PC-9 (cell line): ENCODE data around the gene HSD11B1L. TPM values are rescaled to one million over a fixed set of nuclear protein-coding genes. Genes with fewer than 3 reads are reported as not detected.

Source experiments
- BruUV-seq: library from RNA; stranded (reverse); fragments of 400-500 nt; replicated peaks from 2 replicates; lab custom pipeline; 2021; lab: Mats Ljungman, UMichigan
- CTCF ChIA-PET: fragments of 300-600 bp; sonication (Branson Sonifier 250); formaldehyde crosslinking; loops from one replicate; lab custom pipeline; 2022; ENCODE audit warnings: antibody characterized with exemption; lab: Charles Lee
- POLR2A ChIA-PET: fragments of 300-600 bp; sonication (Branson Sonifier 250); formaldehyde crosslinking; loops from one replicate; lab custom pipeline; 2022; ENCODE audit warnings: antibody characterized with exemption; ENCODE audit not compliant: unreplicated experiment; lab: Charles Lee
- DNase-seq, 2 experiments: peaks; one replicate each; pipeline versions ENCODE4 v3.0.0 to v3.0.0-alpha.2; 2015 to 2022; ENCODE audit warnings: mixed read lengths in 1 of 2
- H2AFZ ChIP-seq: fragments of 200-600 bp; sonication (generic); 2 replicates; pipeline ENCODE4 v1.8.1; 2017; ENCODE audit warnings: antibody characterized with exemption
- H3F3A ChIP-seq: fragments of 200-600 bp; sonication (generic); 2 replicates; pipeline ENCODE4 v1.8.1; 2017; ENCODE audit warnings: antibody characterized with exemption, mild to moderate bottlenecking, low read depth; ENCODE audit not compliant: insufficient read depth
- H3K27ac ChIP-seq: fragments of 200-600 bp; sonication (generic); 2 replicates; pipeline ENCODE4 v1.6.1; 2016; ENCODE audit warnings: mixed run types
- H3K27me3 ChIP-seq: fragments of 200-600 bp; sonication (generic); 2 replicates; pipeline ENCODE4 v1.6.1; 2016; ENCODE audit warnings: low read depth, mixed run types; ENCODE audit not compliant: insufficient read depth
- H3K36me3 ChIP-seq: fragments of 200-600 bp; sonication (generic); 2 replicates; pipeline ENCODE4 v1.6.1; 2016; ENCODE audit warnings: low read depth, mixed run types
- H3K4me1 ChIP-seq: fragments of 200-600 bp; sonication (generic); replicated peaks from 2 replicates; pipeline ENCODE4 v1.6.1; 2016; ENCODE audit warnings: mixed run types; ENCODE audit not compliant: insufficient read depth
- H3K4me2 ChIP-seq: fragments of 200-600 bp; sonication (generic); 2 replicates; pipeline ENCODE4 v1.6.1; 2017; ENCODE audit warnings: mixed run types
- H3K4me3 ChIP-seq: fragments of 200-600 bp; sonication (generic); 2 replicates; pipeline ENCODE4 v1.6.1; 2016; ENCODE audit warnings: mixed run types
- H3K79me2 ChIP-seq: fragments of 200-600 bp; sonication (generic); 2 replicates; pipeline ENCODE4 v1.6.1; 2017; ENCODE audit warnings: low read depth, mixed run types
- H3K9me2 ChIP-seq: fragments of 200-600 bp; sonication (generic); 2 replicates; pipeline ENCODE4 v1.8.1; 2017; ENCODE audit warnings: mild to moderate bottlenecking; ENCODE audit not compliant: insufficient read depth
- H3K9me3 ChIP-seq: fragments of 200-600 bp; sonication (generic); 2 replicates; pipeline ENCODE4 v1.8.1; 2016; ENCODE audit warnings: low read depth; ENCODE audit not compliant: insufficient read depth
- H4K20me1 ChIP-seq: fragments of 200-600 bp; sonication (generic); 2 replicates; pipeline ENCODE4 v1.8.1; 2017; ENCODE audit not compliant: insufficient read depth
- CTCF ChIP-seq: fragments of 200-600 bp; sonication (generic); conservative IDR thresholded peaks from 2 replicates; pipeline ENCODE4 v1.6.1; 2017; ENCODE audit warnings: mixed run types, antibody characterized with exemption, mild to moderate bottlenecking, moderate library complexity
- EZH2 ChIP-seq: fragments of 200-600 bp; sonication (generic); IDR thresholded peaks from 2 replicates; pipeline ENCODE4 v1.8.0; 2017; ENCODE audit warnings: antibody characterized with exemption, low read depth
- intact Hi-C: fragments of 100-400 bp; cut with micrococcal nuclease; formaldehyde crosslinking; loops from one replicate; pipeline ENCODE4 v1.10.0; 2022; ENCODE audit not compliant: unreplicated experiment
- total RNA-seq: library from RNA; stranded (reverse); gene quantifications from 2 replicates; pipeline ENCODE4 v1.2.3, GENCODE V29; 2021

HSD11B1L gene
- total RNA-seq, 1 experiment from 2014 or later: 7.5 TPM

GRCh38 chr19:5654931-5655330, 25.9 kb upstream of the HSD11B1L start:
- H3K27ac ChIP-seq: no peak overlapping the region
- DNase-seq: no peak
- H3K9me3 ChIP-seq: no peaks in the 10 kb centered on the region
- peaks cover 7% of the 10 kb centered on the region; the same call in 1 of the 2 replicates for H3F3A ChIP-seq
- intact Hi-C loops: no loop called here
- H3K4me3 ChIP-seq: no peak overlapping the region
- H3K79me2 ChIP-seq: no peaks in the 10 kb centered on the region
- H2AFZ ChIP-seq: no peak overlapping the region
- TF ChIP-seq CTCF (no peak), EZH2 (no peak)
- no peak overlapping the region for H3K4me2 ChIP-seq
- BruUV-seq: no TSS peak
- POLR2A ChIA-PET: no interaction called here
- H3K4me1 ChIP-seq: no peaks in the 10 kb centered on the region
- no peaks in the 10 kb centered on the region for H3K27me3 ChIP-seq
- CTCF ChIA-PET: no interaction called here
- no peaks in the 10 kb centered on the region for H3K36me3 ChIP-seq
- H3K9me2 ChIP-seq: no peaks in the 10 kb centered on the region
- peaks cover 6% of the 10 kb centered on the region; the same call in 1 of the 2 replicates for H4K20me1 ChIP-seq

- no peaks in the 10 kb centered on the region for H3K9me3 ChIP-seq
These were observed 25.4 kb upstream of the HSD11B1L start for GRCh38 chr19:5655412-5655811.

GRCh38 chr19:5661483-5661882, 19.3 kb upstream of the HSD11B1L start:
- ChIA-PET CTCF (interaction anchor here (0.6 kb wide), 1 partner anchor 113 kb away, joined by 3 read pairs; no protein-coding TSS in a partner anchor), POLR2A (no interaction called here)
- BruUV-seq: no TSS peak
- TF ChIP-seq EZH2 (no peak), CTCF (no peak)
- no peak overlapping the region for H3K4me3 ChIP-seq
- no peaks in the 10 kb centered on the region for H3F3A ChIP-seq
- H3K9me2 ChIP-seq: no peaks in the 10 kb centered on the region
- H3K79me2 ChIP-seq: no peaks in the 10 kb centered on the region
- no peak overlapping the region for H2AFZ ChIP-seq
- no peaks in the 10 kb centered on the region for H3K9me3 ChIP-seq
- H4K20me1 ChIP-seq: no peaks in the 10 kb centered on the region; the same call in 1 of the 2 replicates
- intact Hi-C loops: no loop called here
- no peak overlapping the region for H3K4me2 ChIP-seq
- DNase-seq: no peak
- H3K36me3 ChIP-seq: no peaks in the 10 kb centered on the region
- H3K27ac ChIP-seq: no peak overlapping the region
- H3K27me3 ChIP-seq: no peaks in the 10 kb centered on the region
- no peaks in the 10 kb centered on the region for H3K4me1 ChIP-seq

More at GRCh38 chr19:5655412-5655811, 25.4 kb upstream of the HSD11B1L start:
- no peaks in the 10 kb centered on the region for H3K36me3 ChIP-seq
- no peak overlapping the region for H3K4me2 ChIP-seq
- no peak for TF ChIP-seq CTCF
- H3K27ac ChIP-seq: no peak overlapping the region
- H3K4me1 ChIP-seq: no peaks in the 10 kb centered on the region
- ChIA-PET CTCF (no interaction called here), POLR2A (no interaction called here)
- H4K20me1 ChIP-seq: peaks cover 6% of the 10 kb centered on the region; the same call in 1 of the 2 replicates
- no peak overlapping the region for H2AFZ ChIP-seq
- no peaks in the 10 kb centered on the region for H3K79me2 ChIP-seq
- DNase-seq: no peak
- peaks cover 7% of the 10 kb centered on the region; the same call in 1 of the 2 replicates for H3F3A ChIP-seq
- H3K4me3 ChIP-seq: no peak overlapping the region
- no TSS peak for BruUV-seq
- H3K27me3 ChIP-seq: no peaks in the 10 kb centered on the region
- no peaks in the 10 kb centered on the region for H3K9me2 ChIP-seq
- intact Hi-C loops: no loop called here
